ENCODE results near the gene RNF14.

GRCh38 chr5:141958546-141959172, 10.2 kb upstream of the RNF14 start:
- TF ChIP-seq POLR2A (IDR thresholded peaks at IDR 0.05) (no peak), CTCF (IDR thresholded peaks at IDR 0.05) (no peak)

Measured in esophagus squamous epithelium (tissue), 4 donors.